ENCODE data around the gene CORO1C. TPM values are rescaled to one million over a fixed set of nuclear protein-coding genes. Genes with fewer than 3 reads are reported as not detected.

Gene CORO1C
- total and polyA plus RNA-seq, 9 of the 15 experiments (the other 6 are each of a cell fraction or from before 2014, with no cell fraction given): 55.2 to 280 (median 150) TPM

GRCh38 chr12:108664338-108665258 lies 66.7 kb downstream of the CORO1C start (continued):
- TF ChIP-seq ZNF407 (IDR thresholded peaks at IDR 0.05; ENCODE audit: low read depth): no peak
- TF ChIP-seq RUNX1 (IDR thresholded peaks at IDR 0.05; ENCODE audit: low read depth): no peak
- TF ChIP-seq E2F4 (CRISPR knock-in tag; IDR thresholded peaks at IDR 0.05; ENCODE audit: low read depth): no peak
- no peak for TF ChIP-seq PTBP1 (IDR thresholded peaks at IDR 0.05; ENCODE audit: low read depth, low read length)
- TF ChIP-seq RREB1 (CRISPR knock-in tag; IDR thresholded peaks at IDR 0.05): no peak
- no peak for TF ChIP-seq RBM34 (IDR thresholded peaks at IDR 0.05; ENCODE audit: borderline replicate concordance, insufficient read depth, low read length)
- TF ChIP-seq PCBP1 (IDR thresholded peaks at IDR 0.05; ENCODE audit: low read depth, low read length, poor library complexity, severe bottlenecking): no peak
- TF ChIP-seq ZNF277 (CRISPR knock-in tag; IDR thresholded peaks at IDR 0.05; ENCODE audit: borderline replicate concordance): no peak
